HG02588 (cell line): ENCODE measurements around the gene EMP1.
"Not testable (repeated sequence)": the region's sequence is repeated elsewhere in the genome, so short reads cannot be mapped to it uniquely, and the experiment has no call there.

ENCODE experiments used
- ATAC-seq: cut with Tn5 transposase; IDR thresholded peaks from one replicate; pipeline ENCODE4 v1.9.1; 2021; ENCODE audit warnings: mild to moderate bottlenecking, moderate library complexity; ENCODE audit not compliant: unreplicated experiment

Gene EMP1

DNA sequence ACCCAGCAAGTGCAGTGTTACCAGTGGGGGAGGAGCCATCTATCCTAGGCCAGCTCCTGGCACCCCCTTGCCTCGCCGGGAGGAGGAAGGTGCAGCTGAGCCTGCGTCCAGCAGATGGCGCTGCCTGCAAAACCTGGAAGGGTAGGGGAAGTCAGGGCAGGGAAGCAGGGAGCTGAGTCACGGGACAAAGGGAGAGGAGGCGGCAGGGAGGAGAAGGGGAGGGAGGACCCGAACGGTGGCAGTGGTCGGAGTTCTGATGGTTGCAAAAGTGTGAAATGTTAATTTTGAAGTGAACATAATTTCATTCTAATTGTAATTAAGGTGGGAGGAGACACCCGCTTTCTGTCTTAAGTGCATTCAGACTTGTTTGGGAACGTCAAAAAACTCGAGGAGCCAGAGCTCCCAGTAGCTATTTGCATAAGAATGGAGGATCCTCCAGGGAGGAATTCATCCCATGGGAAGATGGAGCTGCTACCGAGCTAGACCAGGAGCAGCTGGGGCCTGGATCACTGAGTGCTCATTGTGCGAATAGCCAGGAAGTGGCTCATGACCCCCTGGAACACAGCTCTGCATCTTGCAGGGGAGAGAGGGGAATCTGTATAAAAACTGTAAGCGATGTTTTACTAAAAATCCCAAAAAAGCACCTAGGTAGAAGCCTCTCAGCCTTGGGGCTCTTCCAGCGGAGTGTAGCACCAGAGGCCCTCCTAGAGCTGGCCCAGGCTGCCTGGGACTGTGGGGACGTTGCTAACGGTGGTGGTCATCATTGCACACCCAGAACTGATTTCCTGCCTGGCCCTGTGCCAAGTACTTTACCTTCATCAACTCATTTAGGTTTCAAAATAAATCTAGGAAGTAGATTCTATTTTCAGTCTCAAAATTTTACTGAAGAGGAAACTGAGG lies 59.5 kb downstream of the EMP1 start:
- peak; percentile 95 for ATAC-seq

DNA sequence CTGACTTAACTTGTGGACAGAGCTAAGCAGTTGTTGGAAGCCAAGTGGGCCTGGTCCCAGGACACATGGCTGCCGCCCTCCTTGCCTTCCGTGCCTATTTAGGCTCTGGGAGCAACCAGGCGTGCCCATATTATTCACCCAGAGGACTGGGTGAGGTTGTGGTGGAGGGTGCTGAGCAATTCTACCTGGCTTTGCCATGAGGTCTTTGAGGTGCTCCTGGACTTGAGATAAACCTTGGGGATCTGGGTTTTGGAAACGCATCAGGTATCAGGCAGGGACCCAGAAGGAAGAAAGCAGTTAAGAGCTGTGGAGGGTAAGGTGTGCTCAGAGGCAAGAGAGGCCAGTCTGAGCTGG lies 60.1 kb downstream of the EMP1 start:
- no peak for ATAC-seq

DNA sequence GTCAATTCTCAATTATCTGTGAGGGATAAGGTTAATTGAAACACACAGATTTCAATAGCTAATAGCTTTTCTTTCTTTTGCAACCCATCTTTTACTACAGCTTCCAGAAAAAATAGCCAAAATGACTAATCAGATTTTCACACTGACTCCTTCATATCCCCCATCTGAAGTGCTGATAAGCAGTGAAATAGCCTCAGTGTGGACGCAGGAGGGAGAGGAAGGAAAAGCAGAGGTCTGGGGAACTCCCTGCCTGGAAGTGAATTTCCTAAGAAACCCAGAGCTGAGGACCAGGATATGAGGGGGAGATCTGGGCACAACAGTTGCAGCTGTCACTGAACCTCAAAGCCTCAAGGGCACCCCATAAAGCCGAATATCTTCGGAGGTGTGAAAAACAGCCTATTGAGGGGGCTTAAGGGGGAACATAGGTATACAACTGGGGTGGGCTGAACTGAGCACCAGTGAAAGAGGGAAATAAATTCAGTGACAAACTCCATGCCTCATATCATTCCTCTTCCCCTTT lies 60.9 kb downstream of the EMP1 start:
- ATAC-seq, result no peak

DNA sequence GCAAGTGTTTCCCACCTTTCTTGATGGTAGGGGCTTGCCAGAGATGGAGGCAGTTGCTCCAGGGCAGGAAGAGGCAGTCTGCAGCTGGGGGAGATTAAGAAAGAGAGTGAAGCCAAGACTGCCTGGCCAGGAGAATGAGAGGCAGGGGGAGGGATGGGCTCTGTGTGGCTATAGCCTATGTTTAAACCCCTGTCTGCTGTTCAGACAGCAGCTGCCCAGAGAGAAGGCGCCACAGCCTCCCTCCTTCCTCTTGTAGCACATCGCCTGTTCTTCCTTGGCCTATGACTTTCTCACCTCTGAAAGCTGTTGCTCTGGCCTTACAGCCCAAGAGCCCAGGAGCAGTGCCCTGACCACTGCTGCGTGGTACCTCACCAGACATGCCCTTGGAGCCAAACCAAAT lies 61.7 kb downstream of the EMP1 start:
- ATAC-seq, result no peak

DNA sequence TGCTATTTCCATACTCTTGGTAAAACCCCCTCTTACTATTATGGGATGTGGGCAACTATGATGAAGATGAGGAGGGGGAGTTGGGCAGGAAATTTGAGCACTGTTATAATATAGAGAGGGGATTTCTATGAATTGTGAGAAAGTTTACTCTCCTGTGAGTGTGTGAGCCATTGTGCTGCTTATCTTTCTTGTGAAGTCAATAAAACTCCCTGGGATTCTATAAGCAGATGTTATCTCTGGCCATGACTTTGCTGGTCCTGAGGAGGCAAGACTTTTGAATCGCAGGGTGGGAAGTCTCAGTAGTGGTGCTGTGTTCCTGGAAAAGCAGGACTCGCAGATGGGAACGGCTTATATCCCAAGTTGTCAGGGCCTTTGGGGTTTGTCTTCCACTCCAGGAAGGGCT lies 62.2 kb downstream of the EMP1 start:
- ATAC-seq, result no peak

DNA sequence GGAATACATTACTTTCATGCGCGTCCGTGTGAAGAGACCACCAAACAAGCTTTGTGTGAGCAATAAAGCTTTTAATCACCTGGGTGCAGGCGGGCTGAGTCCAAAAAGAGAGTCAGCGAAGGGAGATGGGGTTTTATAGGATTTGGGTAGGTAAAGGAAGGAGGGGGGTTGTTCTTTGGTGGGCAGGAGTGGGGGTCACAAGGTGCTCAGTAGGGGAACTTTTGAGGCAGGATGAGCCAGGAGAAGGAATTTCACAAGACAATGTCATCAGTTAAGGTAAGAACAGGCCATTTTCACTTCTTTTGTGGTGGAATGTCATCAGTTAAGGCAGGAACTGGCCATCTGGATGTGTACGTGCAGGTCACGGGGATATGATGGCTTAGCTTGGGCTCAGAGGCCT lies 63.1 kb downstream of the EMP1 start:
- ATAC-seq, result not testable (repeated sequence)

DNA sequence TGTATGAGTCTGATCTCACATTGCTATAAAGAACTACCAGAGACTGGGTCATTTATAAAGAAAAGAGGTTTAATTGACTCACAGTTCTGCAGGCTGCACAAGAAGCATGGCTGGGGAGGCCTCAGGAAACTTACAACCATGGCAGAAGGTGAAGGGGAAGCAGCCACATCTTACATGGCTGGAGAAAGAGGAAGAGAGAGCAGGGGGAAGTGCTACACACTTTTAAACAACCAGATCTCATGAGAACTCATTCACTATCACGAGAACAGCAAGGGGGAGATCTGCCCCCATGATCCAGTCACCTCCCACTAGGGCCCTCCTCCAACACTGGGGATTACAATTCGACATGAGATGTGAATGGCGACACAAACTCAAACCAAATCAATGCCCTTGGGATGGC lies 71.3 kb downstream of the EMP1 start:
- ATAC-seq, result not testable (repeated sequence)

DNA sequence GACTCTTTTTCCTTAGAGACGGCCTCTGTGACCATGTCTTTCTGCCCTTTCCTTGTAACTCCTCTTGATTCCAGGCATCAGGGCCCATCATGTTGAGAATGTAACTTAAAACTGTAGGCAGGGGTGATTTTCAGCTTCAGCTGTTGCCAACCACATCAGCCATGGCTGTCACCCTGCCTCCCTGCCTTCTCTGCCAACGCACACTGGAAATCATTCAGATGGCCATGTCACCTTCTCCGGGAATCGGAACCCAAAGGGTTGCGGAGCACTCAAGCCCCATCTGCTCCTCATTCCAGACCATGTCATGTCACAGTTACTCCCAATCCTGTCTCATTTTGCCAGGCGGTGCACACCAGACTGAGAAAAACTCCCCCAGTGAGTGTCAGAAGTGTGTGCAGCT lies 72.1 kb downstream of the EMP1 start:
- no peak for ATAC-seq
